ENCODE data around the gene FER.

DNA sequence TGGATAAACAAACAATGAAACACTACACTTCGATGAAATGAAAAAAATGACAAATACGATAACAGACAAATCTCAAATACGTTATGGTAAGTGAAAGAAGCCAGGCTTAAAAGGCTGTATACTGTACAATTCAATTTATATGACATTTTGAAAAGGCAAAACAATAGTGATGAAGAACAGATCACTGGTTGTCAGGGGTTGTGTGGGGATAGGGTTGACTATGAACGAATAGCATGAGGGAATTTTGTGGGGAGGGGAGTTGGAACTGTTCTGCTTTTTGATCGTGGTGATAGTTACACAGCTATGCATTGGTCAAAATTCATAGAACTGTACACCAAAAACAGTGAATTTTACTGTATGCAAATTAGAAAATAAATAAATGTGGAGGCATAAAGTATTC is 7.8 kb upstream of the FER start:
- TF ChIP-seq ETV6 (IDR thresholded peaks at IDR 0.05; ENCODE audit: borderline replicate concordance in 1 of 2, low read depth in 2 of 2, low read length in 1 of 2): no peak
- TF ChIP-seq ETV6 (CRISPR knock-in tag; IDR thresholded peaks at IDR 0.05; ENCODE audit: borderline replicate concordance): no peak
- no peak for TF ChIP-seq HNRNPL (IDR thresholded peaks at IDR 0.05; ENCODE audit: low read depth, low read length)
